Neural progenitor cell (in vitro differentiated cells): ENCODE results near the gene TMED9.

Experiments
- CTCF ChIP-seq: fragments of 200-600 bp; sonication (generic); IDR thresholded peaks from 2 replicates; pipeline ENCODE4 v1.5.1; 2017; ENCODE audit warnings: antibody characterized with exemption, mild to moderate bottlenecking
- EZH2 ChIP-seq: fragments of 200-600 bp; sonication (generic); IDR thresholded peaks from 2 replicates; pipeline ENCODE4 v1.6.1; 2017; ENCODE audit warnings: antibody characterized with exemption, mild to moderate bottlenecking, moderate library complexity
- EZH2phosphoT487 ChIP-seq: fragments of 200-600 bp; sonication (generic); IDR thresholded peaks from 2 replicates; pipeline ENCODE4 v1.6.1; 2017; ENCODE audit warnings: antibody characterized with exemption

GRCh38 chr5:177603631-177604030 is 11.6 kb downstream of the TMED9 start:
- TF ChIP-seq CTCF (no peak), EZH2 (no peak), EZH2phosphoT487 (no peak)
